22Rv1 (cell line): Measurements from ENCODE around the gene SULT1C3.

Source experiments
- ZFX ChIP-seq: fragments of 450-650 bp; IDR thresholded peaks from 2 replicates; pipeline ENCODE4 v1.6.1; 2017; ENCODE audit warnings: antibody characterized with exemption, borderline replicate concordance
- TF ChIP-seq, protein P1 (sequence below): fragments of 450-650 bp; IDR thresholded peaks from 2 replicates; pipeline ENCODE4 v1.5.1; 2017; ENCODE audit warnings: mild to moderate bottlenecking

GRCh38 chr2:108297436-108298141 is 57.8 kb downstream of the SULT1C3 start:
- TF ChIP-seq, protein P1, sequence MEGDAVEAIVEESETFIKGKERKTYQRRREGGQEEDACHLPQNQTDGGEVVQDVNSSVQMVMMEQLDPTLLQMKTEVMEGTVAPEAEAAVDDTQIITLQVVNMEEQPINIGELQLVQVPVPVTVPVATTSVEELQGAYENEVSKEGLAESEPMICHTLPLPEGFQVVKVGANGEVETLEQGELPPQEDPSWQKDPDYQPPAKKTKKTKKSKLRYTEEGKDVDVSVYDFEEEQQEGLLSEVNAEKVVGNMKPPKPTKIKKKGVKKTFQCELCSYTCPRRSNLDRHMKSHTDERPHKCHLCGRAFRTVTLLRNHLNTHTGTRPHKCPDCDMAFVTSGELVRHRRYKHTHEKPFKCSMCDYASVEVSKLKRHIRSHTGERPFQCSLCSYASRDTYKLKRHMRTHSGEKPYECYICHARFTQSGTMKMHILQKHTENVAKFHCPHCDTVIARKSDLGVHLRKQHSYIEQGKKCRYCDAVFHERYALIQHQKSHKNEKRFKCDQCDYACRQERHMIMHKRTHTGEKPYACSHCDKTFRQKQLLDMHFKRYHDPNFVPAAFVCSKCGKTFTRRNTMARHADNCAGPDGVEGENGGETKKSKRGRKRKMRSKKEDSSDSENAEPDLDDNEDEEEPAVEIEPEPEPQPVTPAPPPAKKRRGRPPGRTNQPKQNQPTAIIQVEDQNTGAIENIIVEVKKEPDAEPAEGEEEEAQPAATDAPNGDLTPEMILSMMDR: no peak
- TF ChIP-seq ZFX: no peak
